GM06990 (cell line): ENCODE data around the gene GRIP1.

ENCODE experiments used
- DNase-seq: peaks from one replicate; pipeline ENCODE4 v3.0.0-alpha.2; 2011; ENCODE audit not compliant: insufficient read length; ENCODE audit errors: extremely low read depth
- H3K27me3 ChIP-seq: replicated peaks from 2 replicates; pipeline ENCODE4 v1.6.0; 2011; ENCODE audit warnings: low read length; ENCODE audit not compliant: control insufficient read depth, insufficient read depth
- H3K36me3 ChIP-seq: 2 replicates; pipeline ENCODE4 v1.5.1; 2011; ENCODE audit warnings: low read length; ENCODE audit not compliant: control insufficient read depth, insufficient read depth
- H3K4me3 ChIP-seq: replicated peaks from 2 replicates; pipeline ENCODE4 v1.5.1; 2011; ENCODE audit warnings: low read depth, mild to moderate bottlenecking, control low read depth, low read length
- CTCF ChIP-seq: IDR thresholded peaks from 2 replicates; pipeline ENCODE4 v1.5.1; 2011; ENCODE audit warnings: low read length, control low read depth, mild to moderate bottlenecking, inconsistent platforms; ENCODE audit not compliant: insufficient read depth, poor library complexity, severe bottlenecking

The GRIP1 gene

GRCh38 chr12:66365718-66366490 lies 313.0 kb downstream of the GRIP1 start:
- Histone ChIP-seq H3K4me3 (no peak overlapping the region), H3K27me3 (no peaks in the 10 kb centered on the region; the same call in 1 of the 2 replicates), H3K36me3 (no peaks in the 10 kb centered on the region)
- DNase-seq, result no peak
- TF ChIP-seq CTCF, result no peak

- no peaks in the 10 kb centered on the region for H3K27me3 ChIP-seq
- no peak for TF ChIP-seq CTCF
- no peak overlapping the region for H3K4me3 ChIP-seq
- H3K36me3 ChIP-seq, result no peaks in the 10 kb centered on the region
- no peak for DNase-seq
Measured at GRCh38 chr12:66361703-66362102, 317.2 kb downstream of the GRIP1 start.

GRCh38 chr12:66359300-66359699 lies 319.6 kb downstream of the GRIP1 start:
- no peak for TF ChIP-seq CTCF
- Histone ChIP-seq H3K36me3 (no peaks in the 10 kb centered on the region), H3K4me3 (no peak overlapping the region), H3K27me3 (no peaks in the 10 kb centered on the region)
- DNase-seq, result no peak

- H3K4me3 ChIP-seq, result no peak overlapping the region
- no peaks in the 10 kb centered on the region for H3K27me3 ChIP-seq
- DNase-seq, result no peak
- H3K36me3 ChIP-seq, result no peaks in the 10 kb centered on the region
- no peak for TF ChIP-seq CTCF
Measured at GRCh38 chr12:66354291-66354690, 324.6 kb downstream of the GRIP1 start.

GRCh38 chr12:66352899-66353298 lies 326.0 kb downstream of the GRIP1 start:
- no peak for DNase-seq
- Histone ChIP-seq H3K36me3 (no peaks in the 10 kb centered on the region), H3K4me3 (no peak overlapping the region), H3K27me3 (no peaks in the 10 kb centered on the region)
- no peak for TF ChIP-seq CTCF
